ENCODE results near the gene ANKS6. TPM values are rescaled to one million over a fixed set of nuclear protein-coding genes. Genes with fewer than 3 reads are reported as not detected.

Gene ANKS6
- polyA plus RNA-seq, 1 donor from 2014 or later, result 16.6 TPM

- no peaks in the 10 kb centered on the region for H4K20me1 ChIP-seq (ENCODE audit: insufficient read depth)
- no peaks in the 10 kb centered on the region for H3K79me2 ChIP-seq (replicated peaks; ENCODE audit: insufficient read depth, low read length)
- no peaks in the 10 kb centered on the region for H3K9me2 ChIP-seq (ENCODE audit: insufficient read depth, low read length)
- no peak overlapping the region for H2AFZ ChIP-seq (ENCODE audit: low read depth, low read length)
- TF ChIP-seq RAD21 (conservative IDR thresholded peaks at IDR 0.05) (no peak), CTCF (IDR thresholded peaks at IDR 0.05; ENCODE audit: poor library complexity, severe bottlenecking) (no peak), SMC3 (conservative IDR thresholded peaks at IDR 0.05; ENCODE audit: poor library complexity) (no peak), REST (IDR thresholded peaks at IDR 0.05; ENCODE audit: borderline replicate concordance) (no peak), MXI1 (conservative IDR thresholded peaks at IDR 0.05; ENCODE audit: poor library complexity, severe bottlenecking) (no peak)
- H3K4me3 ChIP-seq (ENCODE audit: low read length), result no peak overlapping the region
- no peaks in the 10 kb centered on the region for H3K9me3 ChIP-seq (ENCODE audit: low read length)
- H3K36me3 ChIP-seq (ENCODE audit: insufficient read depth, low read length), result no peaks in the 10 kb centered on the region
- no peaks in the 10 kb centered on the region for H3K27me3 ChIP-seq (ENCODE audit: insufficient read depth, low read depth, low read length)
- no peaks in the 10 kb centered on the region for H3F3A ChIP-seq (ENCODE audit: insufficient read depth, low read length, poor library complexity, severe bottlenecking)
- no peak overlapping the region for H3K4me2 ChIP-seq (ENCODE audit: low read length)
- no peak overlapping the region for H3K9ac ChIP-seq (ENCODE audit: low read length)
- H3K27ac ChIP-seq (ENCODE audit: low read length), result no peak overlapping the region
Measured at GRCh38 chr9:98791608-98792490, 4.5 kb downstream of the ANKS6 start.

- H3K9me3 ChIP-seq (ENCODE audit: low read length), result no peaks in the 10 kb centered on the region
- H3K27me3 ChIP-seq (ENCODE audit: insufficient read depth, low read depth, low read length), result no peaks in the 10 kb centered on the region
- H4K20me1 ChIP-seq (ENCODE audit: insufficient read depth), result no peaks in the 10 kb centered on the region
- H3K79me2 ChIP-seq (replicated peaks; ENCODE audit: insufficient read depth, low read length), result no peaks in the 10 kb centered on the region
- no peaks in the 10 kb centered on the region for H3K36me3 ChIP-seq (ENCODE audit: insufficient read depth, low read length)
- H3K9ac ChIP-seq (ENCODE audit: low read length), result no peak overlapping the region
- H3K4me3 ChIP-seq (ENCODE audit: low read length), result no peak overlapping the region
- H3F3A ChIP-seq (ENCODE audit: insufficient read depth, low read length, poor library complexity, severe bottlenecking), result no peaks in the 10 kb centered on the region
- TF ChIP-seq REST (IDR thresholded peaks at IDR 0.05; ENCODE audit: borderline replicate concordance) (no peak), MXI1 (conservative IDR thresholded peaks at IDR 0.05; ENCODE audit: poor library complexity, severe bottlenecking) (no peak), TAF1 (IDR thresholded peaks at IDR 0.05; ENCODE audit: low read depth) (no peak), POLR2AphosphoS5 (IDR thresholded peaks at IDR 0.05) (no peak), EP300 (conservative IDR thresholded peaks at IDR 0.05; ENCODE audit: poor library complexity, severe bottlenecking) (no peak), RAD21 (conservative IDR thresholded peaks at IDR 0.05) (peak; percentile 81), SMC3 (conservative IDR thresholded peaks at IDR 0.05; ENCODE audit: poor library complexity) (peak; percentile 87), EZH2 (IDR thresholded peaks at IDR 0.05; ENCODE audit: borderline replicate concordance, insufficient read depth, low read length, poor library complexity, severe bottlenecking) (no peak), CTCF (IDR thresholded peaks at IDR 0.05; ENCODE audit: poor library complexity, severe bottlenecking) (peak; percentile 91)
- no peak overlapping the region for H2AFZ ChIP-seq (ENCODE audit: low read depth, low read length)
- H3K4me2 ChIP-seq (ENCODE audit: low read length), result no peak overlapping the region
- no peaks in the 10 kb centered on the region for H3K9me2 ChIP-seq (ENCODE audit: insufficient read depth, low read length)
- H3K27ac ChIP-seq (ENCODE audit: low read length), result no peak overlapping the region
Measured at GRCh38 chr9:98790842-98791607, 5.3 kb downstream of the ANKS6 start.

All from neural cell (in vitro differentiated cells).